ENCODE data around the gene PHC1.
"Not testable (repeated sequence)": the region's sequence is repeated elsewhere in the genome, so short reads cannot be mapped to it uniquely, and the experiment has no call there.

The PHC1 gene

DNA sequence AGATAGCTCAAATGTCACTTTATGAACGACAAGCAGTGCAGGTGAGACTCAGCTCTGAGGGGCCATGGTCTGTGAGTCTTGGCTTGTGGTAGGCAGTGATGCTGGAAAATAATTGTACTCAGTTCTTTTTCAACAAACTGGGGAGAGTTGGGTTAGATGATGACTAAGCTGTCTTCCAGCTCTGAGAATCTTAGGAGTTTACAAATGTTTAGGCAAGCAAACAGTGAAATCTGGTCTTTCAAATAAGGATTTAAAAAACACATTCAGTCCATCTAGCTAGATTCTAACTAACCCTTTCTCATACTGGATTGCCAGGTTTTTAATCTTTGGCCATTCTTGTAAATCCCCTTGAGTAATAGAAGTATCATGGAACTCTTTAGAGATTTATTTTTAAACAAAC is 3.4 kb downstream of the PHC1 start:
- TF ChIP-seq, protein P1, sequence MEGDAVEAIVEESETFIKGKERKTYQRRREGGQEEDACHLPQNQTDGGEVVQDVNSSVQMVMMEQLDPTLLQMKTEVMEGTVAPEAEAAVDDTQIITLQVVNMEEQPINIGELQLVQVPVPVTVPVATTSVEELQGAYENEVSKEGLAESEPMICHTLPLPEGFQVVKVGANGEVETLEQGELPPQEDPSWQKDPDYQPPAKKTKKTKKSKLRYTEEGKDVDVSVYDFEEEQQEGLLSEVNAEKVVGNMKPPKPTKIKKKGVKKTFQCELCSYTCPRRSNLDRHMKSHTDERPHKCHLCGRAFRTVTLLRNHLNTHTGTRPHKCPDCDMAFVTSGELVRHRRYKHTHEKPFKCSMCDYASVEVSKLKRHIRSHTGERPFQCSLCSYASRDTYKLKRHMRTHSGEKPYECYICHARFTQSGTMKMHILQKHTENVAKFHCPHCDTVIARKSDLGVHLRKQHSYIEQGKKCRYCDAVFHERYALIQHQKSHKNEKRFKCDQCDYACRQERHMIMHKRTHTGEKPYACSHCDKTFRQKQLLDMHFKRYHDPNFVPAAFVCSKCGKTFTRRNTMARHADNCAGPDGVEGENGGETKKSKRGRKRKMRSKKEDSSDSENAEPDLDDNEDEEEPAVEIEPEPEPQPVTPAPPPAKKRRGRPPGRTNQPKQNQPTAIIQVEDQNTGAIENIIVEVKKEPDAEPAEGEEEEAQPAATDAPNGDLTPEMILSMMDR (IDR thresholded peaks at IDR 0.05): no peak
- TF ChIP-seq ZFX (IDR thresholded peaks at IDR 0.05; ENCODE audit: borderline replicate concordance): no peak
- no peak overlapping the region for H3K27ac ChIP-seq

- not testable (repeated sequence) for H3K27ac ChIP-seq
These were observed 5.3 kb downstream of the PHC1 start for GRCh38 chr12:8919643-8920042.

DNA sequence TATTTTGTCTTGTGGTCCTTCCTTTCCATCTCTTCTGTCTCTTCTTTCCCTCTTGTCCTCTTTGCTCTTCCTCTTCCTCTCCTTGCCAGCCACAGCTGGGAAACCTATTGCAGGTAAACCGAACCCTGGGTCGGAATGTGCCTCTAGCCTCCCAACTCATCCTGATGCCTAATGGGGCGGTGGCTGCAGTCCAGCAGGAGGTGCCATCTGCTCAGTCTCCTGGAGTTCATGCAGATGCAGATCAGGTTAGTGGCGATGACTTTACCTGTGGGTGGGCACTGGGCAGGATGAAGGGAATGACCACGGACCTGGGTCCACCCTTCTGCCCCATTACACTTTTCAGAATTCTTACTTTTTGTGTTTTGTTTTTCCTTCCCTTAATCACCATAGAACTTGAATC is 8.2 kb downstream of the PHC1 start:
- H3K27ac ChIP-seq: no peak overlapping the region
- TF ChIP-seq ZFX (IDR thresholded peaks at IDR 0.05; ENCODE audit: borderline replicate concordance): no peak
- TF ChIP-seq, protein P1 (IDR thresholded peaks at IDR 0.05): peak; percentile 13; the same call in 1 of the 2 replicates

DNA sequence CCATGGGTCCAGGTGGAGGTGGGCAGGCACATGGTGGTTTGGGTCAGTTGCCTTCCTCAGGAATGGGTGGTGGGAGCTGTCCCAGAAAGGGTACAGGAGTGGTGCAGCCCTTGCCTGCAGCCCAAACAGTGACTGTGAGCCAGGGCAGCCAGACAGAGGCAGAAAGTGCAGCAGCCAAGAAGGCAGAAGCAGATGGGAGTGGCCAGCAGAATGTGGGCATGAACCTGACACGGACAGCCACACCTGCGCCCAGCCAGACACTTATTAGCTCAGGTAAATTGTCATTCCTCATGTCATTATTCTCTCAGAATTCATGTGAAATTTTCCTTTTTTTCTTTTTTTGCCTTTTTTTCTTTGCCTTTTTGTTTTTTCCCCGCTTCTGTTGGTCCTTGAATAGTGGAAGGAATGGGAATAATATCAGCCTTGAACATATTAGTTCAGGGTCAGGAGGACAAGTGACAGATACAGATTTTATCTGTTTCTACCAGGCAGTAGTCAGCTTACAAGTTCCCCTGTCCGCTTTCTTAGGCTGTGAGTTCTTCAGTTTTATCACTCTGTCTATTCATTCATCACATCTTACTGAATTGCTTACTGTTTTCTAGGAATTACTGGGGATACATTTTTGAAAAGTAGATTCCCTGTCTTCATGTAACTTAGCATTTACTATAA is 16.5 kb downstream of the PHC1 start:
- H3K27ac ChIP-seq: not testable (repeated sequence)

- not testable (repeated sequence) for H3K27ac ChIP-seq
These were observed 18.2 kb downstream of the PHC1 start for GRCh38 chr12:8932464-8932863.

- H3K27ac ChIP-seq: not testable (repeated sequence)
These were observed 19.8 kb downstream of the PHC1 start for GRCh38 chr12:8934080-8934479.

- no peak for TF ChIP-seq ZFX (IDR thresholded peaks at IDR 0.05; ENCODE audit: borderline replicate concordance)
- TF ChIP-seq, protein P1 (IDR thresholded peaks at IDR 0.05): no peak
- no peak overlapping the region for H3K27ac ChIP-seq
These were observed 22.4 kb downstream of the PHC1 start for GRCh38 chr12:8936735-8937134.

DNA sequence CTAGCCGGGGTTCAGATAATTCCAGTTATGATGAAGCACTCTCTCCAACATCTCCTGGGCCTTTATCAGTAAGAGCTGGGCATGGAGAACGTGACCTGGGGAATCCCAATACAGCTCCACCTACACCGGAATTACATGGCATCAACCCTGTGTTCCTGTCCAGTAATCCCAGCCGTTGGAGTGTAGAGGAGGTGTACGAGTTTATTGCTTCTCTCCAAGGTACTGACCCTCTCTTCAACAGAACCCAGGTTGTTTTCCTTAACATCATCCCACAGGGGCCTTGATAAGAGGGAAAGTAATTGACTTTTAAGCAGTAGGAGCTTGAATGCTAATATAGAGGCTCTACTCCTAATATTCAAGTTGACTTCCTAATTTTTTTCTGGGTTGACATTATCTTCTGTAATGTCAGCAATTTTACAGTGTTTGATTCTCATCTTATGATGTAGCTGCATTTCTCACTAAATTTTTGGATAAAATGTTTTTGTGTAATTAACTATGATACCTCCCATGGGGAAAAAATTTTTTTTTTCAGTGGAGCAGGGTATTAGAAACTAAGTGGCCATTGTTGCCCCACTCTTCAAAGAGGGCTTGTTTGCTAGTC is 23.6 kb downstream of the PHC1 start:
- H3K27ac ChIP-seq: not testable (repeated sequence)

- no peak overlapping the region for H3K27ac ChIP-seq
- TF ChIP-seq, protein P1 (IDR thresholded peaks at IDR 0.05): no peak
- no peak for TF ChIP-seq ZFX (IDR thresholded peaks at IDR 0.05; ENCODE audit: borderline replicate concordance)
These were observed 27.6 kb downstream of the PHC1 start for GRCh38 chr12:8941691-8942478.

GRCh38 chr12:8943565-8944186 is 29.4 kb downstream of the PHC1 start:
- TF ChIP-seq, protein P1 (IDR thresholded peaks at IDR 0.05): no peak
- no peak for TF ChIP-seq ZFX (IDR thresholded peaks at IDR 0.05; ENCODE audit: borderline replicate concordance)
- 0 out of 2 replicates have a peak overlapping the region, but pooled peaks have one; percentile 12 for H3K27ac ChIP-seq

All from 22Rv1 (cell line).